GM18511 (cell line): Measurements from ENCODE around the gene MAPKAP1.

Source experiments
- ATAC-seq: cut with Tn5 transposase; IDR thresholded peaks from one replicate; pipeline ENCODE4 v1.9.1; 2021; ENCODE audit warnings: mild to moderate bottlenecking, moderate library complexity; ENCODE audit not compliant: unreplicated experiment

The MAPKAP1 gene

DNA sequence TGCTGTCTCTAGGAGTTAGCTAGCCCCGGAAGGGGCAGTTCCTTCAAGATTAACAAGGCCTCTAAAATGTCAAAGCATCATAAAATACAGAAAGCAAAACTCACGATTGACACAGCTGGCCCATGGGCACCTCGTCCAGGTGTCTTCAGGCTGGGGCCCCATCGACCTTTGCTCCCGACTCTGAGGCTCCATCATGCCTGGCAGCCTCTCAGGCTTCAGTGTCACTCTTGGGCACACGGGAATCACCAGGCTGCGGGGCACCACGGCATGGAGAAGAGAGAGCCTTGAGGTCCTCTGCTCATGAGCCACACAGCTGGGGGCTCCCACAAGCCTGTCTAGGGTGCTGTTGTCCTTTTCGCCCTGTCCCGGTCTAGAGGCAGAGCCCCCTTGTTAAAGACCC lies 284.2 kb downstream of the MAPKAP1 start:
- no peak for ATAC-seq

DNA sequence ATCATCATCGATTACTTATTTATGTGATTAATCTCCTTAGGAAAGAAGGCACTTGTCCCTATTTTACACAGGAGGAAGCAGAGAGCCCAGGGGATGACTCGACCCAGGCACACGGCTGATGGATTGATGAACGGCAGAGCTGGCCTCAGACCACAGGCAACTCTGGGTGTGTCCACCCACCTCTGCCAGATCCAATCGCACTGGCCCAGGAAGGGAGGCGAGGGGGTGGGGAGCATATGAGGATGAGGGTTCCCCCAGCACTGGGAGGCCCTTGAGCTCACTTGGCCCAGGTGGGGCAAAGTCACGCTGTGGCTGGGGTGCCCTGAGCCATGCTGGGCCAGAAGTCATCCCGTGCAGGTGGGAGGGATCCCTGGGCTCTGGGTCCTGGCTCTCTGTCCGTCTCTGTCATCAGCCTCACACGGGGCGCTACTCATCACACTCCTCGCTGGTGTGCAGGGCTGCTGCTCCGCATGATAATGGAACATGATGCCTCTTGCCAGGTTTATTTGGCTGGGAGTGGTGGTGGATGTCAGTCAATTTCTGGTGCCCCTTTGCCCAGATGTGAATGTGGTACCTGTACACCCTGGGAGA lies 285.3 kb downstream of the MAPKAP1 start:
- no peak for ATAC-seq

DNA sequence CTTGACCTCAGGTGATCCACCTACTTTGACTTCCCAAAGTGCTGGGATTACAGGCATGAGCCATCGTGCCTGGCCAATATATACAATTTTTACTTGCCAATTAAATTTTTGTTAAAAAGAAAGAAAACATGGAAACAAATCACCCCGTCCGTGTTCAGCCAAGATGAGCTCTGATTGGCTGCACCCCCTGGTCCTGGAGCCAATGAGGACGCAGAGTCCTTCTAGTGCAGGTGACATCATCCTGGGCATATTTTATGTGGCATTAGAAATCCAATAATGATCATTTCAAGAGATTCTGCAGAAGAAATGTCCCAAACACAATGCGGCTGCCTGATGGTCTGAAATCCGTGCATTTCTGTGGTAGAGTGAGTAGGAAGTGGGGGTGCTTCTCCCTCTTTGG lies 285.8 kb downstream of the MAPKAP1 start:
- no peak for ATAC-seq

DNA sequence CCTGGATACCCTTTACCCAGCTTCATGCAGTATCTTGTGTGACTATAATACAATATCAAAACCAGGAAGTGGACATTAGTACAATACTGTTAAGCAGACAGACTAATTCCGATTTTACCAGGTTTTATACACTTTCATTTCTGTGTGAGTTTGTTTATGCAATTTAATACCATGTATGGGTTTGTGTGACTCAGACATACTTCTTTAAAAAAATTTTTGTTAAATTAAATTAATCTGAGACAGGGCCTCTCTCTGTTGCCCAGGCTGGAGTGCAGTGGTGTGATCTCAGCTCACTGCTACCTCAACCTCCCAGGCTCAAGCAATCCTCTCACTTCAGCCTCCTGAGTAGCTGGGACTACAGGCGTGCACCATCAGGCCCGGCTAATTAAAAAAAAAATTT lies 288.6 kb downstream of the MAPKAP1 start:
- ATAC-seq = no peak

DNA sequence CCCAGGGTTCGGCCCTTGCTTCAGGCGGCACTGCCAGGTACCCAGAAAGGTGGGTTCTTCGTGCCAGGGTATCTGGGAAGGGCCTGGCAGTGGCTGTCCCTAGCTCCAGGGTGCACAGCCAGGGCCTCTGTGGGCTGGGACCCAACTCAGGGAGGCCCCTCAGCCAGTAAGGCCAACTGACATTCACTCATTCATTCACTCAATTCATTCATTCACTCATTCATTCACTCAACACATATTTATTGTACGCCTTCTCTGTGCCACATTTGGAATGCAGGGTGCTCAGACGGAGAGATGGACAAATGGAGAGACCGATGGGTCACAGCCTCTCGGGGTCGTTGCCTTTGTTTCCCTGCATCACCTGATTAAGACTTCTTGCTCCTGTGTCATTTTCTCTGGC lies 290.5 kb downstream of the MAPKAP1 start:
- ATAC-seq = no peak

DNA sequence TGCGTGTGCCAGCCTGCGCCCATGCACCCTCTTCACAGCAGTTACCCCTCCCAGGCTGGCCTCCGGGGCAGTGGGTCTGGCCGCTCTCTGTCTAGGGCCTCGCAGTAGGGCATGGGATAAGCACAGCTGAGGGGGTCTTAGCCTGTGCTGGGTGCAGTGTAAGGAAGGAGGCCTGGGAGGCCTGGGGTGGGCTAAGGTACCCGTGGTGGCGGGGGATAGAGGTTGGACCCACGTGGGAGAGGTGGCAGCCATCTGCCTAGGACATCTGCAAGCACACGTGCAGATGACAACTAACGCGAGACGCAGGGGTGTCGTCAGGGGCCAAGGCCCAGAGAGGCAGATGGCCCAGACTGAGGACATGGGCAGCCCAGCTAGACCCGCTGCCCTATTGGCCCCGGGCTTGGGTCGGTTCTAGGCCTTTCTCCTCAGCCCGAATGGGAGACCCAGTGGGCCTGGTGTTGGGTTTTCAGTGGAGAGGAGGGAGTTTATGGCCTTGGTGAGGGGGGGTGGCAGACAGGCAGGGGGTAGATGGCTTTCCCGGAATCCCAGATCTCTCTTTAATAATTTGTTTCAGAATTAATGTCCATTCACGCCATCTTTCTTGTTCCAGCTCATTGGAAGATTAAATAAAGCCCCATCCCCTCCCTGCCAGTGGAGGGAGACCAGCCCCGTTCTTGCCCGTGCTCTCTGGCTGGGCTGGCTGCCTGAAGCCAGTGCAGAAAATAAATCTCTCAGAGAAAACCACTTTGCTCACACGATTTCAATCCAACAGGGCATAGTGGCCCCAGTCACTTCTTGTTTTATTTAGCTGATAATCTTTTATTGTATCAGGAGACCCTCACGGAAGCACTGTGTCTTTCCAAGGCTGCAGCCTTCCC lies 291.2 kb downstream of the MAPKAP1 start:
- ATAC-seq = no peak

DNA sequence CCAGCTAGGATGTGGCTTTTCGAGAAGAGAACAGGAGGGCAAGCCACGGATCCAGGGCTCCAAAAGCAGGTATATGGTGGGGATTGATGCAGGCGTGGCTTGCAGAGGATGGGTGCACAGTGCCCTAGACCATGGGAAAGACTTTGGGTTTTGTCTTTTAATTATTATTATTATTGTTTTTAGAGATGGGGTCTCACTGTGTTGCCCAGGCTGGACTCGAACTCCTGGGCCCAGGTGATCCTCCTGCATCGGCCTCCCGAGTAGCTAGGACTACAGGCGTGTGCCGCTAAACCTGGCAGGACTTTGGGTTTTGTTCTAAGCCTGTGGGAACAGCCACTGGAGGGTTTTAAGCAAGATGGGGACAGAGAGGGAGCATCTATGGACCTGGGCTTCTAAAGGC lies 293.4 kb downstream of the MAPKAP1 start:
- no peak for ATAC-seq

DNA sequence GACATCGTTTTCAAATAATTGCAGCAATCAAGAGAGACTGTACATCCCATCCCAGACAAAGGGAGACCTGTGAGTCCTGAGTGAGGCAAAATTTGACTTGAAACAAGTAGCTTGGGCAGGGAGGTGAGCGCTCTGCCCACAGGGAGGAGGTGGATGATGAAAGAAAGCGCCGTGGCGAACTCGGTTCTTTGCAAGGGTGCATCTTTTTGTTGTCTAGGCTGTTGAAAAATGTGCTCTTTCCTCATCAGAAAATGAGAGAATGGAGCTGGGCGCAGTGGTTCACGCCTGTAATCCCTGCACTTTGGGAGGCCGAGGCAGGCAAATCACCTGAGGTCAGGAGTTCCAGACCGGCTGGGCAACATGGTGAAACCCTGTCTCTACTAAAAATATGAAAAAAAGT lies 294.8 kb downstream of the MAPKAP1 start:
- ATAC-seq = no peak

DNA sequence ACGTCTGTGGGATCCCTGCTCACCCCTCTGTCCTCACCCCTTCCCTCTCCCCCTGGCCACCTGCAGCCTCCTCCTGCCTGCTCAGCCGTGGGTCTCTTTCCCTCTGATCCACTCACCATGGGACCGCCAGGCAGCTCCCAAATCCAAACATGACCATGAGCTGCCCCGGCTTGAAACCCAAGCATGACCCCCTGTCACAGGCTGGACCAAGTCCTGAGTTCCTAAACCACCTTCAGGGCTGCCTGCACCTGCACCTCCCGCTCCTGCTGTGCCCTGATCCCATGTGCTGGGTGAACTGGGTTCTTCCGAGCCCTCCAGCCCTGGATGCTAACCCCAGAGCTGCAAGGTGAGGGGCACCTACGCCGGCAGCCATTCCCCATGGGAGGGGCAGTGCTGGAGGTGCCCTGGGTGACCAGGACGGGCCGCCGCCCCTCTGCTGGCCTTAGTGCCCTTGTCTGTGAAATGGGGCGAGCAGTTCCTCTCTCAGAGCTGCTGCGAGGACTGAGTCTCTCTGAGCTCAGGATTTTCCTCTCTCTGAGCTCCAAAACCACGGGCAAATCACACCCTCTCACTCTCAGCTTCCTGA lies 295.7 kb downstream of the MAPKAP1 start:
- ATAC-seq = no peak

DNA sequence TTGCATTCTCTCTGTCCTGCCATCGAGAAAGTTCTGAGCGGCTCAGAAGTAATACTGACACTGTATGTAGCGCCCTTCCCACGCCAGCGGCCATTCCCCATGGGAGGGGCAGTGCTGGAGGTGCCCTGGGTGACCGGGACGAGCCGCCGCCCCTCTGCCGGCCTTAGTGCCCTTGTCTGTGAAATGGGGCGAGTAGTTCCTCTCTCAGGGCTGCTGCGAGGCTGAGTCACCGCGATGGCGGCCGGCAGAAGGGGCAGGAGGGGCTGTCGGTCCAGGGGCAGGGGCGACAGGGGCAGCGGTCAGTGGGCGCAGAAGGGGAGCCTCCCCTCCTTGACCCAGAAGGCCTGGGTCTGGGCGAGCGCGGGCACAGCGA lies 296.5 kb downstream of the MAPKAP1 start:
- ATAC-seq = no peak

DNA sequence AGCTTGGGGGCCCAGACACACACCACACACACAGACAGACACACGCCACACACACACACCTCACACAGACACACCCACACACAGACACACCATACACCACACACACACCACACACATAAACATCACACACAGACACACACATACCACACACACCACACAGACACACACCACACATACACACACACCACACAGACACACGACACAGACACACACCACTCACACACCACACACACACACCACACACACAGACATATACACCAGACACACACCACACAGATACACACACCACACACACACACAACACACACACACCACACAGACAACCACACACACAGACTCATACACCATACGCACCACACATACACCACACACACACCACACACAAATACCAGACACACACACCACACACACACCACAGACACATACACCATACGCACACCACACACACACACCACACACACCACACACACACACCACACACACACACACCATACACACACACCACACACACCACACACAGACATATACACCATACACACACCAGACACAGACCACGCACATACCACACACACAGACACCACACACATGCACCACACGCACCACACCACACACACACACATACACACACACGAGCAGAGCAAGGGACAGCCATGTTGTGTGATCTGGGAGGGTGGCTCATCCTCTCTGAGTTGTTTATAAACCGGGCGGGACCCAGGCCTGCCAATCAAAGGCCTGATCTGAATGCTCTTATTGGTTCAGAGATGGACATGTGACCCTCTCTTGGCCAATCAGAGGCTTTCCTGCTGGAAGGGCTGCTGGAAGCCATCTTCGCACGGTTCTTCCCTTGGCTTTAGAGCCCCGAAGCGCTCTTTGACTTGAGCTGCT lies 297.1 kb downstream of the MAPKAP1 start:
- ATAC-seq = no peak

DNA sequence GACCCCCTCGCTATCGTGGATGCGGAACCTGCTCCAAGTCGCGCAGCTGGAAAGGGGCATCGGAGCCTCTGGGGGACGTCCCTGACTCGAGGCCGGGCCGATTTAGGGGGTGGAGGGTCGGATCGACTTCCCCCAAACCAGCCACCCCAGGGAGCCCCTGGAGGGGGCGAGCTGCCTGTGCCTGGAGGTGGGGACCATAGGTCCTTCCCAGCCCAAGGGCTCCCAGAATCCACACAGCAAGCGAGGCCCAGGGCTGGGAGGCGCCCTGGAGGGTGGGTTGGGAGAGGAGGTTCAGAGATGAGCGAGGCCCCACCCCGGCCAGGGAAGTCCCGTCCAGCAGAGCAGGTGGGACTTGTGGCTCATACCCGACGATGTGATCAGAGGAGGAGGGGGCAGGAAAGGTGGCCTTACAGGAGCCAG lies 297.8 kb downstream of the MAPKAP1 start:
- ATAC-seq = no peak

DNA sequence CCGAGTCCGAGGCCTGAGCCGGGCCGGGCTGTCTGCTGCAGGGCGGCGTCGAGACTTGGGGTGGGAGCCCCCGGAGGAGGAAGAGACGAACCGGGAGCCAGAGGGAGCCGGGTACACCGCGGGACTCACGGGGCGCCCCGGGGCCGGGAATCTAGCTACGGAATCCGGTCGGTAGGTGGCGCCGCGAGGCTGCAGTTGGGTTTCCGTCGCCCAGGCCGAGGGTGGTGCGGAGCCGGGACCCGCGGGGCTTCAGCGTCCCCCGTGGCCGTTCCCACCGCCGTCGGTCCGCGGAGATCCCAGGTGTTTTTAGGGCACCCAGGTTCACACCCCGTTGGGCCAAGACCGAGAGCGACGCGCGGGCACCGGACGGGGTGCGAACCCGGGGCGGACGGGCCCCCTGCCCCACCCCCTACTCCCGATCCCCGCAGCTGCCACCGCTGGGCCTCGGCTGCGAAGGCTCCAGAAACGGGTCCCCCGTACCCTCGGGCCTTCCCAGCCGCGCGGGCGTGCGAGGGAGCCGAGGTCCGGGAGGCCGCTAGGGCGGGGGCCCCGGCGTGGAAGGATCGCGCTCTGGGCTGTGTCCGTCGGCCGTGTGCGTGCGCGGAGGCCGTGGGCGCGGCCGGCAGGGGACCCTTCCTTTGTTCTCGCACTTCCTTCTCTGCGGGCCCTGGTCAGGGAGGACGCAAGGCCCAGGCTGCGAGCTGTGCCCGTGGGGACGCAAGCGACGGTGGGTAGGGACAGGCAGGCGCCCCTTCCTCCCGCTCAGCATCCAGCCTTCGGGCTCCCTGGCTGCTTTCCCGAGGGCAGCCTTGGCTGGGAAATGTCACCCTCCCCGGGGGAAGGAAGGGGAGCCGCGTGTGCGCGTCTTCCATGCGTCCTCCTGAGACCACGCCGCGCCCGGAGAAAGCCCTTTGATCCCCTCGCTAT lies 298.8 kb downstream of the MAPKAP1 start:
- peak; percentile 72 for ATAC-seq

DNA sequence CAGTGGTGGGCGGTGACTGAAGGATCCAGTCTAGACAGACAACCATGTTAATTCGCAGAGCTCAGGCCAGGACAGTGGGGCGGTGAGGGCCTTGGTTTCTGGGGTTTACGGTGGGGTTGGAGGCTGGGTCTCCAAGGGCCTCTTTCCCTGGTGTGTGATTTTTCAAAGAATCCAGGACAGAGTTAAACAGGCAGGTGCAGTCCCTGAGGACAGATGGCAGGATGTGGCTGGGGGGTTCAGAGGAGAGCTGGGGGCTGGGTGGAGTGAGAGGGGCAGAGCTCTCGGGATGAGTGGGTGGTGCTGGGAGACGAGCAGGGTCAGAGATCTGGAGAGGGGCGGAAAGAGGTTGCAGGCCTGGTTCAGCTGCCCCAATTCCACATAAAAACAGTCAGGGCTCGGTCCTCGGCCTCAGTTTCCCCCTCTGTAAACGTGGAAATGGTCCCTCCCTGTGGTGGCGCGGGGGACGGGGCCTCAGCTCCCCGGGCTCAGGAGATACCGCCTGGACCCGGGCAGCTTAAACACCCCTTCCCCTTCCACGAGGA lies 299.5 kb downstream of the MAPKAP1 start:
- ATAC-seq = peak; percentile 10

DNA sequence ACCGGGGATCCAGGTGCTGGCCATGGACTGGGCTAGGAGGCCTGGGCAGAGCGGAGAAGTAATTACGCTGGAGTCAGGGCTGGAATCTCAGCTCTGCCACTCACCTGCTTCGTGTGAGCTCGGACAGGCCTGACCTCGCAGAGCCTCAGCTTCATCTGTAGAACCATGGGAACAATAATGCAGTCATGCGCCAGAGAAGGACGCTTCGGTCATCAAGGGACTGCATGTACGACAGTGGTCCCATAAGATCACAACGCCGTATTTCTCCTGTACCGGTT lies 300.3 kb downstream of the MAPKAP1 start:
- ATAC-seq = no peak

DNA sequence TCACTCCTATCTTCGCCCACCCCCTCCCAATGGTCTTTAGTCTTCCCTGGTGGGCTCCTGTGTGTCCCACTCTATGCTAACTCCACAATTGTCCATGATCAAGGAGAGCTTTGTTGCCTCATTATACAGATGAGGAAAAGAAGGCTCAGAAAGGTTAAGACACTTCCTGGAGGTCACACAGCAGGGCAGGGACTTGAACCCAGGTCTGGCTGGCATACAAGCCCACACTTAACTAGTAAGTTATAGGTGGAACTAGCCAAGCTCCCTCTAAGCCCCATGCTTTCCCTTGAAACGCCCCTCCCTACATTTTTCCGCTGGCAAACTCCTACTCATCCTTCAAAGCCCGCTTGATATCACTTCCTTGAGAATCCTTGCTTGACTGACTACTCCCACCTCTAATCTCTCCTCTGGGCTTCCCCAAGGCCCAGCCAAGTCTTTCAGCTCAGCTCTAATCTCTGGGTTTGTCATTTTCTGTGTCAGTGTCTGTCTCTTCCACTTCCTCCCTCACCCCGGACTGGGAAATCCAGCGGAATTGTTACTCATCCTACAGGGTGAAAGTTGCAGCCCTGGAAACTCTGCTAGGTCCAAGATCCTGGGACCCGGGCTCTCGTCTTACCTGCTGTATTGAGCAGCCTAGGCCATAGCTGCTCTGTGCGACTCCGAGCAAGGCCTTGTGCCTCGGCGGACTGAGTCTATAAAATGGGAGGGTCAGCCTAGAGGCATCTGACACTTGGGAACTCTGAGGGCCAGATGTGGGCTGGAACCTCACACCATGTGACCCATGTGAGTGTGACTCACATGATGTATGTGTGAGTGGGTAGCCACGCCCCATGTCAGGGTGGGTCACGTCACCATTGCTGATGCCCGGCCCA lies 300.8 kb downstream of the MAPKAP1 start:
- ATAC-seq = no peak

DNA sequence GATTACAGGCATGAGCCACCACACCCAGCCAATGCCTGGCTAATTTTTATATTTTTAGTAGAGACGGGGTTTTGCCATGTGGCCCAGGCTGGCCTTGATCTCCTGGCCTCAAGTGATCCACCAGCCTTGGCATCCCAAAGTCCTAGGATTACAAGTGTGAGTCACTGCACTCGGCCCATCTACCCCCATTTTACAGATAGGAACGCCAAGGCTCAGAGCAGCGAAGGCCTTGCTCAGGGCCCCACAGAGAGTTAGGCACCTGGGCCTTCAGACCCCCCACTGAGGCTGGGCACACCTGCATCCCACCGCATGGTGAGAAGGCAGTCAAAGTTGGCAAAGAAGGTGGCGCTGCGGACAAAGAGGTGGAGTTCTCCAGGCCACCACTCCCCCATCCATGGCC lies 302.3 kb downstream of the MAPKAP1 start:
- ATAC-seq = no peak

DNA sequence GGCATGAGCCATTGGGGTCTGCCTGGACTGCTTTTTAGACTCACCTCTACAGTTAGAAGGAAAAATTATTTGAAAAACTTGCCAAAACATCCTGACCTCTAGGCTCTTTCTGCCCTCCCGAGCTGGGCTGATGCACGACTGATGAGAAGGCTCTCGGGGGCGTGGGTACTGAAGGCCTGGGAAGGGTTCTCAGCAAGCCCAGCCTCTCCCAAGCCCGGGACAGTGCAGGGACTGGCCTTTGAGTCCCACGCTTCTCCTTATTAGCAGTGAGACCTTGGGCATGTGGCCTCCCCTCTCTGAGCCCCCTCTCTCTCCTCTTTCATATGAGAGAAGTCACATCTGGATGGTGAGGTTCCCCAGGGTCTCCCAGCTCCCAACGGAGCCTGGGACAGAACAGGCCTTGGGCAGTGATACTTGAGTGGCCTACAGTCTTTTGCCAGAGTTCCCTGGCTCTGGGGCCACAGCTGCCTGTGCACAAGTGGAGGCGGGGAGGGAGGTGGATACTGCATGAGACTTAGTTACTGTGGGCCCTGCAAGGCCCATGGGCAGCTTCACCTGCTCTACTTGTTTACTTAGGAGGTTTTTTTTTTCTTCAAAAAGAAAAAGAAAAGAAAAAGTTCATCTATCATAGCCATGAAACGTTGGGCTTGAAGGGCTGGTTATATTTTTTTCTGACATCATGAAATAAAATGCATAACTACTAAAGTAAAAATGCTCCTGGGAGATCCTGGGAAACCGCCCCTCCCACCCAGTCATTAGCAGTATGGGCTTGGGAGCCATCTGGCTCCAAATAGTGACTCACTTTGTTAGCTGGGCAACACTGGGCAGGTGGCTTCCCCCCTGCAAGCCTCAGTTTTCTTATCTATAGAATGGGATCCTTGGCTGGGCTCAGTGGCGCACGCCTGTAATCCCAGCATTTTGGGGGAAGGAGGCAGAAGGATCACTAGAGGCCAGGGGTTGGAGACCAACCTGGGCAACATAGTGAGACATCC lies 306.0 kb downstream of the MAPKAP1 start:
- no peak for ATAC-seq
